ENCODE results near the gene IFT172. TPM values are rescaled to one million over a fixed set of nuclear protein-coding genes. Genes with fewer than 3 reads are reported as not detected.
A peak's percentile ranks its signal among the peaks of the same experiment; 100 is the strongest.

Gene IFT172
- total RNA-seq, 1 donor: 25.7 TPM

DNA sequence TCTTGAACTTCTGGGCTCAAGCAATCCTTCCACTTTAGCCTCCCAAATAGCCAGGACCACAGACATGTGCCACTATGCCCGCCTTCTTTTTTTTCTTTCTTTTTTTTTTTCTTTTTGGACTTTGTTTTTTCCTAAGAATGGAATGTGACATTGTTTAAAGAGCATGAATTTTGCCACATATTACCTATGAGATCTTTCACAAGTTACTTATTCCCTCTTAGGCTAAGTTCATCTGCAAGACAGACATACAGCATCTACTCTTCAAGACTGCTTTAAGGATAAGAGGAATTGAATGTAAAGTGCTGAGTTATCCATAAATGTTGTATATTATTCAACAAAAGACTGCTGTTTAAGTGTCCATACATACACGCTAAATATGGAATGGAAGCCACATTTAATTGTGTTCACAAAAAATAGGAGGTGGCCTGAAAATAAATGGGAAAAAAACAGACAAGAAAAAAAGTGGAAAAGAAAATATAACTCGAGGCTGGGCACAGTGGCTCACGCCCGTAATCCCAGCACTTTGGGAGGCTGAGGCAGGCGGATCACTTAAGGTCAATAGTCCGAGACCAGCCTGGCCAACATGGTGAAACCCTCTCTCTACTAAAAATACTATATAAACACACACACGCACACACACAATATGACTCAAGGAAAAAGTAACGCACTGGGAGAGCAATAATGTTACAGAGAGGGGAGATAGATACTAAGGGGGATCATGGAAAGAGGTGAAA, 77.0 kb downstream of the IFT172 start:
- DNase-seq (ENCODE audit: low read depth): no peak
- TF ChIP-seq, protein P1, sequence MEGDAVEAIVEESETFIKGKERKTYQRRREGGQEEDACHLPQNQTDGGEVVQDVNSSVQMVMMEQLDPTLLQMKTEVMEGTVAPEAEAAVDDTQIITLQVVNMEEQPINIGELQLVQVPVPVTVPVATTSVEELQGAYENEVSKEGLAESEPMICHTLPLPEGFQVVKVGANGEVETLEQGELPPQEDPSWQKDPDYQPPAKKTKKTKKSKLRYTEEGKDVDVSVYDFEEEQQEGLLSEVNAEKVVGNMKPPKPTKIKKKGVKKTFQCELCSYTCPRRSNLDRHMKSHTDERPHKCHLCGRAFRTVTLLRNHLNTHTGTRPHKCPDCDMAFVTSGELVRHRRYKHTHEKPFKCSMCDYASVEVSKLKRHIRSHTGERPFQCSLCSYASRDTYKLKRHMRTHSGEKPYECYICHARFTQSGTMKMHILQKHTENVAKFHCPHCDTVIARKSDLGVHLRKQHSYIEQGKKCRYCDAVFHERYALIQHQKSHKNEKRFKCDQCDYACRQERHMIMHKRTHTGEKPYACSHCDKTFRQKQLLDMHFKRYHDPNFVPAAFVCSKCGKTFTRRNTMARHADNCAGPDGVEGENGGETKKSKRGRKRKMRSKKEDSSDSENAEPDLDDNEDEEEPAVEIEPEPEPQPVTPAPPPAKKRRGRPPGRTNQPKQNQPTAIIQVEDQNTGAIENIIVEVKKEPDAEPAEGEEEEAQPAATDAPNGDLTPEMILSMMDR (IDR thresholded peaks at IDR 0.05; ENCODE audit: insufficient read depth, low read length): no peak
- H3K4me3 ChIP-seq (ENCODE audit: low read depth, low read length): no peak overlapping the region

- DNase-seq (ENCODE audit: low read depth): peak; percentile 85
- TF ChIP-seq, protein P1 (IDR thresholded peaks at IDR 0.05; ENCODE audit: insufficient read depth, low read length): no peak
- H3K4me3 ChIP-seq (ENCODE audit: low read depth, low read length): peak within 1 kb of the TSS; percentile 87
Observed at GRCh38 chr2:27409321-27410073, 80.0 kb downstream of the IFT172 start, which contains the start of gene PPM1G. Gene PPM1G (minus strand): TSS chr2:27409591. CDS start chr2:27409422, 169 bp downstream.

GRCh38 chr2:27408601-27409320, 80.8 kb downstream of the IFT172 start:
- peak overlapping the region; percentile 87 for H3K4me3 ChIP-seq (ENCODE audit: low read depth, low read length)
- DNase-seq (ENCODE audit: low read depth): peak; percentile 15
- TF ChIP-seq, protein P1 (IDR thresholded peaks at IDR 0.05; ENCODE audit: insufficient read depth, low read length): no peak

- DNase-seq (ENCODE audit: low read depth): peak; percentile 70
- TF ChIP-seq, protein P1 (IDR thresholded peaks at IDR 0.05; ENCODE audit: insufficient read depth, low read length): peak; percentile 67
- H3K4me3 ChIP-seq (ENCODE audit: low read depth, low read length): peak overlapping the region; percentile 87
Observed at GRCh38 chr2:27407798-27408491, 81.6 kb downstream of the IFT172 start.

DNA sequence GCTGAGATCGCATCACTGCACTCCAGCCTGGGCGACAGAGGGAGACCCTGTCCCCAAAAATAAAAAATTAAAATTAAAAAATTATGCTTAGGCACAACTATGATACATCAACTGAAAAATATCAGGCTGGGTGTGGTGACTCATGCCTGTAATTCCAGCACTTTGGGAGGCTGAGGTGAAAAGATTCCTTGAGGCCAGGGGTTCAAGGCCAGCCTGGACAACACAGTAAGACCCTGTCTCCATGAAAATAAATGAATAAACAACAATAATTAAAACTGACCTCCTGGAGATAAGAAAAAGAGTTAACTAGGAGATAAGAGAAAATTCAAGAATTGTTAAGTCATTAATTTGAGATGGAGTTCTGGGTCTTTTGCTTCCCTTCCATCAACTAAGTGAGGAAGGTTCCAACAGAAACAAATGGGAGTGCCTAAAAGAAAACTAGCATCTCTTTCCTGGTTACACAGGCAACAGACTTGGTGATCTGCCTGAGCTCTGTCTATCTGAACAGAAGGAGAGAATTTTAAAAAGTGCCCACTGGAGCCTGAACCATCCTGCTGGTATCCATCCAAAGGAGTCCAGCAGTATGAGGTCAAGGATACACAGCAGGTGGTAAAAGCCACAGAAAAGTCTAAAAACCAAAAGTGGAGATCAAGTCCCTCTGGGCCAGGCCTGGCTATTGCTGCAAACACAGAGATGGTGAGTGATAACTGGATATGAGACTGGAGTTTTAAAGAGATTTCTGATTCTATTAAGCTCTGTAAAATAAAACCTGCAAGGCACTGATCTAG, 89.0 kb downstream of the IFT172 start:
- DNase-seq (ENCODE audit: low read depth): no peak
- TF ChIP-seq, protein P1 (IDR thresholded peaks at IDR 0.05; ENCODE audit: insufficient read depth, low read length): no peak
- no peak overlapping the region for H3K4me3 ChIP-seq (ENCODE audit: low read depth, low read length)
